Upper lobe of left lung (tissue), 4 donors: ENCODE results near the gene LPIN1.

Experiments used
- EP300 ChIP-seq, 4 donors: sonication (generic); formaldehyde crosslinking; IDR thresholded peaks; one replicate each; pipeline ENCODE4 v1.5.1; 2017; ENCODE audit warnings: antibody characterized with exemption in 4 of 4, control low read depth in 2 of 4
- POLR2A ChIP-seq, 4 donors: fragments of 450-650 bp; IDR thresholded peaks; one replicate each; pipeline ENCODE4 v1.5.1; 2016 to 2017; ENCODE audit warnings: antibody characterized with exemption in 4 of 4, mild to moderate bottlenecking in 2 of 4
- TF ChIP-seq, protein P1 (sequence below), 6 experiments: fragments of 450-650 bp in 4 of 6; fragments of 200-600 bp in 2 of 6; sonication (generic) in 2 of 6; IDR thresholded peaks; one replicate each; pipeline ENCODE4 v1.5.1; 2016 to 2019; ENCODE audit warnings: antibody characterized with exemption in 6 of 6

GRCh38 chr2:11795590-11795989, 49.2 kb downstream of the LPIN1 start:
- TF ChIP-seq POLR2A (IDR thresholded peaks at IDR 0.05): no peak
- TF ChIP-seq, protein P1, sequence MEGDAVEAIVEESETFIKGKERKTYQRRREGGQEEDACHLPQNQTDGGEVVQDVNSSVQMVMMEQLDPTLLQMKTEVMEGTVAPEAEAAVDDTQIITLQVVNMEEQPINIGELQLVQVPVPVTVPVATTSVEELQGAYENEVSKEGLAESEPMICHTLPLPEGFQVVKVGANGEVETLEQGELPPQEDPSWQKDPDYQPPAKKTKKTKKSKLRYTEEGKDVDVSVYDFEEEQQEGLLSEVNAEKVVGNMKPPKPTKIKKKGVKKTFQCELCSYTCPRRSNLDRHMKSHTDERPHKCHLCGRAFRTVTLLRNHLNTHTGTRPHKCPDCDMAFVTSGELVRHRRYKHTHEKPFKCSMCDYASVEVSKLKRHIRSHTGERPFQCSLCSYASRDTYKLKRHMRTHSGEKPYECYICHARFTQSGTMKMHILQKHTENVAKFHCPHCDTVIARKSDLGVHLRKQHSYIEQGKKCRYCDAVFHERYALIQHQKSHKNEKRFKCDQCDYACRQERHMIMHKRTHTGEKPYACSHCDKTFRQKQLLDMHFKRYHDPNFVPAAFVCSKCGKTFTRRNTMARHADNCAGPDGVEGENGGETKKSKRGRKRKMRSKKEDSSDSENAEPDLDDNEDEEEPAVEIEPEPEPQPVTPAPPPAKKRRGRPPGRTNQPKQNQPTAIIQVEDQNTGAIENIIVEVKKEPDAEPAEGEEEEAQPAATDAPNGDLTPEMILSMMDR (IDR thresholded peaks at IDR 0.05): no peak
- TF ChIP-seq EP300 (IDR thresholded peaks at IDR 0.05): no peak
